Measurements from ENCODE around the gene ADSS1.

The ADSS1 gene

GRCh38 chr14:104776961-104777807, 53.2 kb downstream of the ADSS1 start:
- no peak for TF ChIP-seq REST (IDR thresholded peaks at IDR 0.05; ENCODE audit: insufficient read depth in 1 of 2, low read depth in 2 of 2, low read length in 2 of 2)
- TF ChIP-seq TAF1 (IDR thresholded peaks at IDR 0.05; ENCODE audit: borderline replicate concordance, insufficient read depth, low read length), result no peak
- TF ChIP-seq SIN3A (IDR thresholded peaks at IDR 0.05; ENCODE audit: borderline replicate concordance, insufficient read depth, low read length), result no peak

- TF ChIP-seq TAF1 (IDR thresholded peaks at IDR 0.05; ENCODE audit: borderline replicate concordance, insufficient read depth, low read length) (no peak), SIN3A (IDR thresholded peaks at IDR 0.05; ENCODE audit: borderline replicate concordance, insufficient read depth, low read length) (no peak), FOXP2 (optimal IDR thresholded peaks at IDR 0.05; ENCODE audit: borderline replicate concordance, extremely low read depth, extremely low read length, insufficient read depth) (no peak), POLR2AphosphoS5 (IDR thresholded peaks at IDR 0.05; ENCODE audit: low read depth, low read length) (no peak), REST (IDR thresholded peaks at IDR 0.05; ENCODE audit: insufficient read depth in 1 of 2, low read depth in 2 of 2, low read length in 2 of 2) (no peak)
Measured at GRCh38 chr14:104777808-104778249, 53.8 kb downstream of the ADSS1 start.

- TF ChIP-seq FOXP2 (optimal IDR thresholded peaks at IDR 0.05; ENCODE audit: borderline replicate concordance, extremely low read depth, extremely low read length, insufficient read depth), result no peak
- no peak for TF ChIP-seq SIN3A (IDR thresholded peaks at IDR 0.05; ENCODE audit: borderline replicate concordance, insufficient read depth, low read length)
- no peak for TF ChIP-seq TAF1 (IDR thresholded peaks at IDR 0.05; ENCODE audit: borderline replicate concordance, insufficient read depth, low read length)
Measured at GRCh38 chr14:104778694-104779331, 54.8 kb downstream of the ADSS1 start.

GRCh38 chr14:104779776-104780512, 55.9 kb downstream of the ADSS1 start:
- TF ChIP-seq REST (IDR thresholded peaks at IDR 0.05; ENCODE audit: insufficient read depth in 1 of 2, low read depth in 2 of 2, low read length in 2 of 2), result no peak
- TF ChIP-seq FOXP2 (optimal IDR thresholded peaks at IDR 0.05; ENCODE audit: borderline replicate concordance, extremely low read depth, extremely low read length, insufficient read depth), result no peak
- no peak for TF ChIP-seq SIN3A (IDR thresholded peaks at IDR 0.05; ENCODE audit: borderline replicate concordance, insufficient read depth, low read length)
- TF ChIP-seq TAF1 (IDR thresholded peaks at IDR 0.05; ENCODE audit: borderline replicate concordance, insufficient read depth, low read length), result no peak
- TF ChIP-seq POLR2AphosphoS5 (IDR thresholded peaks at IDR 0.05; ENCODE audit: low read depth, low read length), result no peak

GRCh38 chr14:104780513-104781030, 56.5 kb downstream of the ADSS1 start:
- TF ChIP-seq REST (IDR thresholded peaks at IDR 0.05; ENCODE audit: insufficient read depth in 1 of 2, low read depth in 2 of 2, low read length in 2 of 2) (no peak), FOXP2 (optimal IDR thresholded peaks at IDR 0.05; ENCODE audit: borderline replicate concordance, extremely low read depth, extremely low read length, insufficient read depth) (no peak), POLR2AphosphoS5 (IDR thresholded peaks at IDR 0.05; ENCODE audit: low read depth, low read length) (no peak), SIN3A (IDR thresholded peaks at IDR 0.05; ENCODE audit: borderline replicate concordance, insufficient read depth, low read length) (no peak), TAF1 (IDR thresholded peaks at IDR 0.05; ENCODE audit: borderline replicate concordance, insufficient read depth, low read length) (no peak)
